ENCODE data around the gene LONP1.
A peak's percentile ranks its signal among the peaks of the same experiment; 100 is the strongest.
"Not testable (repeated sequence)": the region's sequence is repeated elsewhere in the genome, so short reads cannot be mapped to it uniquely, and the experiment has no call there.

Gene LONP1

GRCh38 chr19:5694956-5695648 lies 24.8 kb downstream of the LONP1 start:
- no peak for DNase-seq

GRCh38 chr19:5694167-5694955 lies 25.6 kb downstream of the LONP1 start:
- no peak for DNase-seq

GRCh38 chr19:5693195-5694166 lies 26.5 kb downstream of the LONP1 start:
- DNase-seq, result no peak

GRCh38 chr19:5692723-5693194 lies 27.2 kb downstream of the LONP1 start:
- DNase-seq, result no peak

GRCh38 chr19:5691822-5692722 lies 27.9 kb downstream of the LONP1 start:
- DNase-seq, result no peak

GRCh38 chr19:5690955-5691821 lies 28.8 kb downstream of the LONP1 start:
- peak; percentile 60 for DNase-seq

GRCh38 chr19:5690125-5690954 lies 29.6 kb downstream of the LONP1 start, which contains the start of gene RPL36:
RPL36 (plus strand) TSS chr19:5690295; CDS start chr19:5690508, 213 bp downstream.
- peak; percentile 99 for DNase-seq

GRCh38 chr19:5688262-5688881 lies 31.6 kb downstream of the LONP1 start:
- DNase-seq, result not testable (repeated sequence)

- DNase-seq, result no peak
Observed at GRCh38 chr19:5687360-5688198, 32.4 kb downstream of the LONP1 start.

GRCh38 chr19:5686647-5687359 lies 33.1 kb downstream of the LONP1 start:
- DNase-seq, result peak; percentile 95

GRCh38 chr19:5686326-5686646 lies 33.7 kb downstream of the LONP1 start:
- DNase-seq, result no peak

GRCh38 chr19:5684694-5685430 lies 35.1 kb downstream of the LONP1 start:
- DNase-seq, result no peak

- no peak for DNase-seq
Observed at GRCh38 chr19:5683177-5683886, 36.6 kb downstream of the LONP1 start.

GRCh38 chr19:5682107-5682482 lies 37.9 kb downstream of the LONP1 start:
- no peak for DNase-seq

GRCh38 chr19:5681391-5682106 lies 38.4 kb downstream of the LONP1 start:
- DNase-seq, result no peak

All from right kidney (tissue), 1 donor.